ENCODE results near the gene ABI3.

ABI3 gene

DNA sequence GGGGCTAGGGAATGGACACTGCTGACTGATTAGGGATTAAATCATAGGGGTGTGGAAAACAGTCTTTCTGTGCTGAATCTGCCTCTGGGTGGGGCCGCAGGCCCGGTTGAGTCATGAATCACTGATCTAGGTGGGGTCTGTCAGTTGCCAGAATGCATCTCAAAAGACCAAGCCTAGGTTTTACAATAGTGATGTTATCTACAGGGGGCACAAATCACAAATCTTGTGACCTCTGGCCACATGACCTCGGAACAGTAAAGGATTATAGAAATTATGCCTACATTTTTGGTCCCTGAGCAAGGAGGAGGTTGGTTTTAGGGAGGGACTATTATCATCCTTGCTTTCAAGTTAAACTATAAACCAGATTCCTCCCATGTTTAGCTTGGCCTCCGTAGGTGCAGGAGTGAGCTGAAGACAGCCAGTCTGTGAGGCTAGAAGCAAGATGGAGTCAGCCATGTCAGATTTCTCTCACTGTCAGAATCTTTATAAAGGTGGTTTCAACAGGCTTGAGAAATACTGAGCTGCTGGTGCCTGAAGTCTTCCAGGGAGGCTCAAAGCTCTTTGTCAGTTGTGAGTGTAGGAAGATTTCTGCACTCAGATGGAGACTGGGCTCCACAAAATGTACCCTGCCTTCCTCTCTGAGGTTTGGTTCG, 13.0 kb upstream of the ABI3 start:
- DNase-seq, result peak; percentile 14

DNA sequence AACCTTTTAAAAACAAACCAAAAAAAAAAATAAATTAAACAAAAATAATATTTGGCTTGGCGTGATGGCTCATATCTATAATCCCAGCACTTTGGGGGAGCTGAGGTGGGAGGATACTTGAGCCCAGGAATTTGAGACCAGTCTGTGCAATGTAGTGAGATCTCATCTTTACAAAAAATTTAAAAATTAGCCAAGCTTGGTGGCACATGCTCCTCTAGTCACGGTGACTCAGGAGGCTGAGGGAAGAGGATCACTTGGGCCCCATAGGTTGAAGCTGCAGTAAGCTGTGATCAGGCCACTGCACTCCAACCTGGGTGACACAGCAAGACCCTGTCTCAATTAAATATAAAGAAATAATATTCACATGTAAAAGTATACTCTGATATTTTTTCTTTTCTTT, 12.3 kb upstream of the ABI3 start:
- DNase-seq, result no peak

DNA sequence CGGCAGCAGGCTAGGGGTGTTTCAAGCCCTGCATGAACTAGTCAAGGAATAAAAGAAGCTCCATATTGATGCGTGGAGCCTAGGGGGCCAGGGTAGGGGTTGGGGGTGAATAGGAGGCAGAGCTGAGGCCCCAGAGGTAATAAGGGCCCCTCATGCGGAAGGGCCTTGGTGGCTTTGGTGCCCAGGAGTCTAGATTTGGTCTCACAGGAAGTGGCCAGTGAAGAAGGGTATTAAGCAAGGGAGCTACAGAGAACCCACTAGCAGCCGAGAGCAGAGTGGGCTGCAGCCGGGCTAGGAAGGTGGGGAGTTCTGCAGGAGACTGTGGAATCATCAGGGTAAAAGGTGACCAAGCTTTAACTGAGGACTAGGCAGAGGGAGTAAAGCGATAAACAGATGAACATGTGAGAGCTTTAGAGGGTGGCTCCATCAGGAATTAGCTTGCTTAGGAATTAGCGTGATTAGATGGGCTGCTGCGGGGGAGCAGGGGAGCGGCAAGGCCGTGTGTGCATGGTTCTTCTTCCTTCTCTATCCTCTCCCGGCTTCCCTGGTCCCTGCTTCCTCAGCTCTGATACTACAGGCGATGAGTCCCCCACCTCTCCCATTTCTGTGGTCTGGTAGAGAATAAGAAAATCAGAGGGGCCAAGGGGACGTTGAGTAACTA, 10.0 kb upstream of the ABI3 start:
- DNase-seq, result no peak

DNA sequence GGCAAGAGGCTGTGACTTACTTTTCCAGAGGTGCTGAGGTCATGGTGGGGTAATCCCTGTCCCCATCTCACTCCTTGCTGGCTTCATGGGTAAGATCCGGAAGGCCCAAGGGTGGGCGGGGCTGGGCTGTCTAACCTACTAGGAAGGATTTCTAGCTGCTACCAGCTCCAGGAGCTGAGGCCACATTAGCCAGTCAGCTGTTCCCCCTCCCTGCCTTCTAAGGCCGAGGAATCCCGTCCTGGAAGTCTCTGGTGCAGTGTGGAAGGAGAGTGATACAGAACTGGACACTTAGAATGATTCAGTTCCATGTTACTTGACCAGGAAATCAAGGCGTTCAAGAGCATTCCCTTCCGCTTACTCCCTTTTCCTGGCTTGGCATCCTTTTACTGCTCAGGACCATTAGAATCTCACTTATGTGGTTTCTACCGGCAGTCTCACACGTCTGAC, 9.0 kb upstream of the ABI3 start:
- peak; percentile 66 for DNase-seq

DNA sequence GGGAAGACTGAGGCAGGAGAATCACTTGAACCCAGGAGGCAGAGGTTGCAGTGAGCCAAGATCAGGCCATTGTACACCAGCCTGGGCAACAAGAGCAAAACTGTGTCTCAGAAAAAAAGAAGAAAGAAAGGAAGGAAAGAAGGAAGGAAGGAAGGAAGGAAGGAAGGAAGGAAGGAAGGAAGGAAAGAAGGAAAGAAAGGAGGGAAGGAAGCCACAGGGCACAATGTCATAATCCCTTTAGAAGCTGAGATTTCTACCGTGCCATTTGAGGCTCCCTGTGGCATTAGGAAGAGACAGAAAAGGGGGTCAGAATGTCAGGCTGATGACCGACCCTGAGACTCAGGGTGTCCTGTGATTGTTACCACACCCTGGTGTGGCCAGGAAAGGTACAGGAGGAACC, 6.7 kb upstream of the ABI3 start:
- DNase-seq, result no peak

DNA sequence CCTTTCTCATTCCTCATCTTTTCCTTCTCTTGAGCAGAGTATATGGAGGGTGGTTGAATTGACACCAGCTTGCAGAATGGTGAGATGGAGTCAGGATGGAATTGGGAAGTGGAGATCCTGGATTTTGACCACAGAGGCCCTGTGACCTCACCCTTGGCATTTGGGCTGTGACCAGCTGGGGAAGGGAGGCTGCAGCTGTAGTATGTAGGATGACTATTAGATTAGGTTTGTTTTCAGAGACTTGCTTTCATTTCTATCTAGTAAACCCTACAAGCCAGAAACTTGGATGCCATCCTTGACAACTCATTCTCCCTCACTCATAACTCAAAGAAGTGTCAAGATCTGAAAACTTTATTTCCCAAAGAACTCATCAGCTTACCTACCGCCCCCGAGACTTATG, 6.0 kb upstream of the ABI3 start:
- DNase-seq, result no peak

DNA sequence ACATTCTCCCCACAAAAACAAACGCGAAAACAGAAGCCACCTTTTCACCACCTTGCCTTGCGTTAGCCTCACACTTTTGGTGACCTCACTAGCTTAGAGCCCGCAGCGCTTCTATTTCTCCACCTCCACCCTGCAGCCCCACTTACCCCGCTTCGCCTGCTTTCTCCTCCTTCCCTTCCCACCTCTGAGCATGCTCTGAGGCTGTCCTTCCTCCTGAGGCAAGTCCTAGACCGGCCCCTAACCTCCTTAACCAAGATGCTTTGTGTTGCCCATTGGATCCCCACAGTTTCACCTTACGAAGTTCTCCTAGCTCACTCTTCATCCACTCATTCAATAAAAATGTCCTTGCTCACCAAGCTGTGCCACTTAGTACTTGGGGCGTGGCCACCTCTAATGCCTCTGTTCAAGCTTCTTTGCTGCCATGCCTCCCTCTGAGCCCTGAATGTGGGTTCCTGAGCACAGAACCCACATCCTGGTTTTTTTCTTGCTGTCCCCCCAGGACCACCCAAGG, 1.4 kb upstream of the ABI3 start:
- peak; percentile 55 for DNase-seq

DNA sequence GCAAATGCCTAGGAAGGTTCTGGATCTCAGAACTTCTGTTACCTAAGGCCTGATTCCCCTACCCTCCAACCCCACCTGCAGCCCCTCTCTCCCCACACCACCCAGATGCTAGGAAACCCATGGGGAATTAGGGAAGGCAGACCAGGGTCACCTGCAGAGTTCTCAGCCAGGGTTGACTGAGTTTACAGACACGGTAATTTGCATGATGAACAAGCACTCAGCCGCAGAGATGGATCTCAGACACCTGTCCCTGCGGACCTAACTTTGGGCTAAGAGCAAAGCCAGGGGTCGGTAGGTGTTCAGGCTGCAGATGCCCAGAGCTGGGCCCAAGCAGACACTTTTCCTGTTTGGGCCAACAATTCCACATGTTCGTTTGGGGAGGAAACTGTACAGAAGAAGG, 2.9 kb downstream of the ABI3 start:
- DNase-seq, result no peak

DNA sequence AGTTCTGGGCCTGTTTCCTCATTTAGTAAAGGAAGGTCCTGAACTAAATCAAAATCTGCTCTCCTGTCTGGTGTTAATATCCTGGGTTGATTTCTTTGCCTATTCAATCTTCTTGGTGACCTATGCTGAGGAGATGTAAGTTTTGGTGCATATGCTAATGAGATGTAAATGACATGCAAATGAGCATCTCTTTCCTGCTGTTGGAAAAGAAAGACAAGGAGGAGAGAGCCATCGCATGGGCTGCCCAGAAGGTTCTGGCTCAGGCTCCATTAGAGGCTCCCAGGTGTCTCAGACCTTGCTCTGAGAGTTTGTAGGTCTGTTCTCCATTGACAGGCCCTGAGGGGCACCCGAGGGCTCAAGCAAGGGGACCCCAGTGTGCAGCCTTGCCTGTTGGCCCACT, 3.3 kb downstream of the ABI3 start:
- no peak for DNase-seq

DNA sequence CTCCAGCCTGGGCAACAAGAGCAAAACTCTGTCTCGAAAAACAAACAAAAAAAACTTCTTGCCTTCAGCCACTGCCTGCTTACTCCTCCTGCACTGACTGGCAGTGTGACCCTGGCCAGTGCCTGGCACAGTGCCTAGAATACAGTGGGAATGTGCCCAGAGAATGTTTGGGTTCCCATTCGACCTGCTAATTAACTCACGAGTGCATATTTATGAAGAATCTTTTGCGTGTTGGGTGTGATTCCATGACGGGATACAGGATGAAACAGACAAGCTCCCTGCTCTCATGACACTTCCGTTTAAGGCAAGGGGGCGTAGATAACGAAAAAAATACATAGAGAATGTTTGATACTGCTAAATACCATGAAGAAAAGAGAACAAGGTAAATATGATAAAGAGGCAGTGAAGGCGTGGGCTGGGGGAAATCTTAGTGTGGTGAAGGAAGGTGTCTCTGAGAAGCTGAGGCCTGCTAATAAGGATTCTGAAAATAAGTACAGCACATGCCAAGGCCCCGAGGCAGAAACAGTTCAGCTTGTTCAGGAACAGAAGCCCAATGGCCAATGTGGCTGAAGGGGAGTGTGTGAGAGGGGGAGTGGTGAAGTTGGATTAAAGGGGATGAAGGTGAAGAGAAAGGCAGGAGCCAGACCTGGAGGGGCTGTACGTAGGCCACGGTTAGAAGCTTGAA, 4.3 kb downstream of the ABI3 start:
- DNase-seq, result no peak

DNA sequence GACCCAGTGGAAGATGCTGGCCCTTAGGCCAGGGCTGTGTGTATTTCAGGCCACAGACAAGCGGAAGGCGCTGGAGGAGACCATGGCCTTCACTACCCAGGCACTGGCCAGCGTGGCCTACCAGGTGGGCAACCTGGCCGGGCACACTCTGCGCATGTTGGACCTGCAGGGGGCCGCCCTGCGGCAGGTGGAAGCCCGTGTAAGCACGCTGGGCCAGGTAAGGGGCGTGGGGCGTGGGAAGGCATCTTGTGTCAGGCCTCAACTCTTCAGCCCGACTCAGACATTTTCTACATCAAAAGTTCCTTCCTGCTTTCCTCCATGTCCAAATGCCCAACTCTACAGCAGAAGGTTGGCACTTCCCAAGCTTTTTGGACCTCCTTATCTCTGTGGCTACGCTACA, 6.0 kb downstream of the ABI3 start:
- no peak for DNase-seq

DNA sequence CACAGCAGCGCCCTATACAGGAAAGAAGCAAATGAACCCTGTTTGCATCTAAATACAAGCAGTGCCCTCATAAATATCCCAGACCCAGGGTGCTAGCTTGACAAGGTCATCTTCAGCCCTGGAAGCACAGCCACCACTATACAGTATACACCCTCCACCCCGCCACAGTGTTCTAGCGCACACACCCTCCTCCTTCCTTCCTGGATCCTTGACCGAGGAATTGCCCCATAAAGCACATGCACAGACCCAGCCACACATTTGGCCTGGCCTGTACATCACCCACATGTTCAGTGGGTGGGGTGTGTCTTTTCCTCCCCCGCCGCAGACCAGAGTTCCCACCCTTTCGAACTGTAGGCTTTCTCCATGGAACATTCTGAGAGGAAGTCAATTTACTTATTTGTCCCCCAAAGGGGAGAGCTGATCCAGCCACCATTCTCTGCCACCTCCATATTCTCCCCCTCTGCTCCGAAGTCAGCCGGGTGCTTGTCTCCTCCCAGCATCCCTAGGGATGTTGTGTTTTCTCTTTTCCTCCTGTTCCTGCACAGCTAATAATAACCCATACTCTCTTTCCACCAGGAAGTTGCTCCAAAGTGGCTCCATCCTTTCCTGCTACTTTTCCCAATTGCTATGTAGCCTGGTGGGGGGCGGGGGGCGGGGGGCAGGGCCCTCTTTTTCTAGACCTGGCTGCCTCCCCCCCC, 6.6 kb downstream of the ABI3 start:
- DNase-seq, result no peak

DNA sequence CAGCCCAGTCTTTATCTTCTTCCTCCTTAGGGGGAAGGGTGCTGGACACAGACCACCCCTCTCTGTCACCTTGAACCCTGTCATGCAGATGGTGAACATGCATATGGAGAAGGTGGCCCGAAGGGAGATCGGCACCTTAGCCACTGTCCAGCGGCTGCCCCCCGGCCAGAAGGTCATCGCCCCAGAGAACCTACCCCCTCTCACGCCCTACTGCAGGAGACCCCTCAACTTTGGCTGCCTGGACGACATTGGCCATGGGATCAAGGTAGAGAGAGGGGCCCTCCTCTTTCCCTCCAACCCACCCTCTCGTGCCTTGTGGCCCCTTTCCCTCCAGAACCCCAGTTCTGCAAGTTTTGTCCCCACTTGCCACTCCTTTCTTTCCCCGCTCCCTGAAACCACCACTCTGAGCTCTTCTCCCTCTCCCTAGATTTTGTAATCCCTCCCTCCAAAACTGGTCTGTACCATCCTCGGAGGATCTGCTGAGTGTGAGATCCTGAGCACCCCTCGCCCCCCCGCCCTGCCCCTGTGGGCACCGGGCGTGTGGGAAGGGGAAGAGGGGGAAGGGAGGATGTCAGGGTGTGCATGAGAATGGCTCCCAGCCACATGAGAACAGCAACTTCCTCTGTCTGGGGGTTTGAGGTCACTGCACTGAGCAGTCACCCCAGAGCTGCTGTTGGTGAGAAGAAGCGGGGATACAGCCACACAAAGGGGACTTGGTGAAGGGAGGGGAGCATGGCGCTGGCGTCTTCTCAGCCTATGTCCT, 7.3 kb downstream of the ABI3 start:
- DNase-seq, result no peak

DNA sequence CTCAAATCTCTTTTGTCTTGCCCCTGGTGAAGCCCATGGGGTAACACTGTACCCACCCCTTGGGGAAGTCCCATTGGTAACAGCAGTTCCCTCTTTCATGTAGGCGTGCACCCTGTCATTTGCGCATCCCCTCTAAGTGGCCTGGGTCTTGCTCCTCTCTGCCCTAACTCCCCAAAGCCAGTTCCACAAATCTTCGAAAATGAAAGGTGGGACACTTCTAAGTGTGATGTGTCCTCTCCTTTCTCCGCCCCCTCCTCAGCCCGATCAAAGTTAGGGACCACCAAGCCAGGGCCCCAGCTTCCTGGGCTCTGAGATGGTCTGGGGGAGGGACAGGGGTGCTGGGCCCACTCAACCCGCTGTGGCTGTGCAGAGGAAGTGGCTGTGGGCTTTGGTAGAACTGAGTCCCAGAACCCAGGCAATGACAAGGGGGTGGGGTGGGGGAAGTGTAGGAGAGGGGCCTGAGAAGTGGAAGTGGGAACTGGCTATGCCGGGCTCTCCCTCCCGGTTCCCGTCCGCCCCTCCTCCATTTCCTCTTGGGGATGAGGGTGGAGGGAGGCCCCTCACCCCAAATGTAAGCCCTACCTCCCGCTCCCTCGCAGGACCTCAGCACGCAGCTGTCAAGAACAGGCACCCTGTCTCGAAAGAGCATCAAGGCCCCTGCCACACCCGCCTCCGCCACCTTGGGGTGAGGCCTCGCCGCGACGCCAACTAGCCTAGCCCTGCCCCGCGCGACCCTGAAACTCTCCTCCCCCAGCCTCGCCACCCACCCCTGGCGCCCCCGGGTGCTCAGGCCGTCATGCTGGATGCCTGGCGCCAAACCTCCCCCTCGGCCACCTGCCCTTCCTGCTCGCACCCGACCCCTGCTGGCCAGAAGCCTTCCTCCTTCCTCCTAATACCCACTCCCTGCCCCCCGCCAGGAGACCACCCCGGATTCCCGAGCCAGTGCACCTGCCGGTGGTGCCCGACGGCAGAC, 8.7 kb downstream of the ABI3 start:
- no peak for DNase-seq

DNA sequence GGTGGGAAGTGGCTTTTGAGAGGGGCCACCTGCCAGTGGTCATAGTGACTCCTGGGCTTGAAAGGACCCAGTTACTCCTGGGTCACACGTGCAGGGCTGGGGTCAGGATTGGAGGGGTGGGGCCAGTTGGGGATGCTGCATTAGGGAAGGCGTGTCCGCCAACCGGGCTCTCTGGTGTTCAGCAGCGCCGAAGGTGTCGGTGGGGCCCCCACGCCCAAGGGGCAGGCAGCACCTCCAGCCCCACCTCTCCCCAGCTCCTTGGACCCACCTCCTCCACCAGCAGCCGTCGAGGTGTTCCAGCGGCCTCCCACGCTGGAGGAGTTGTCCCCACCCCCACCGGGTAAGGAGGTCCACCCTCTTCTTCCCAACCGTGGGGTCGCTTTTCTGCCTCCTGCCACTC, 9.5 kb downstream of the ABI3 start:
- no peak for DNase-seq

DNA sequence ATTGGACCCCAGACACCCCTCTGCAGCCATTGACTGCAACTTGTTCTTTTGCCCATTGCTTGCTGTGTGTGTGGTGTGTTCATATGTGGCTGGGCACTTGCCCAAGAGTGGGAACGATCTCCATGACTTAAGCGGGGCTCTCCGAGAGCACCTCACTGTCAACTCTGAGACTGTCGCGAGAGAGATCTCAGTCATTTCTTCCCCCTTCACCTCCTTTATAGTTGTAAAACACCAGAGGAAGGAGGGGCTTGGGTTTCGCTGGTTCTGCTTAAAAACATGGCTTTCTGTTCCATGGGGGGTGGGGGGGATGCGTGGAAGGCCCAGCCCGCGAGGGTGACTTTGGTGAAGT, 12.6 kb downstream of the ABI3 start:
- DNase-seq, result no peak

DNA sequence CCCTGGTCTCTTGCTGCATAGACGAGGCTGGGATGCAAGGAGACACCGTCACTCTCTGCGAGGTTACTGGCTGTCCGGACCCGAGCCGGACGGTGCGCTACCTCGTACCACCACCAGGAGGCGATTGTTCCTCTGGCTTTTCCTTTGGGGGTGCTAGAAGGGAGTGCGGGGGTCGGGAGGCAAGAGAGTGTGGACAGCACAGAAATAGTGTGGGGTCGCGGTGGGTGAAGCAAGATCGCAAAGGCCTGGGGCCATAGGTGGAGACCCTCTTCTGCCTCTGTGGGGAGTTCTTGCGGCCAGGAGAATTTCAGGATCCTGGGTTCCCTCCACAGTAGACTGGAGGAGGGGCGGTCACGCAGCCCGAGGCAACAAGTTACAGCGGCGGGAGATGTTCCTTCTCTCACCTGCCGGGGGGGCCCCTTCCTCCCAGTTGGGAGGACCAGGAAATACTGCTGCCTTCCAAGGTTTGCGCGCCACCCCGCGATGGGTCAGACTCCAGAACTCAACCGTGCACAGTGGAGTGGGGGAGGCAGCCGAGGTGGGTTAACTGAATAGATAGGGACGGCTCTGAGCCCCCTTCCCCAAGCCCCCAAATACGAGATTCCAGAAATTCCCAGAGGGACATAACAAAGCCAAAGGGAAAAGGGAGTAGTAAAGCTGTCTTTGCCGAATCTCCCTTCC, 13.2 kb downstream of the ABI3 start:
- peak; percentile 43 for DNase-seq

DNA sequence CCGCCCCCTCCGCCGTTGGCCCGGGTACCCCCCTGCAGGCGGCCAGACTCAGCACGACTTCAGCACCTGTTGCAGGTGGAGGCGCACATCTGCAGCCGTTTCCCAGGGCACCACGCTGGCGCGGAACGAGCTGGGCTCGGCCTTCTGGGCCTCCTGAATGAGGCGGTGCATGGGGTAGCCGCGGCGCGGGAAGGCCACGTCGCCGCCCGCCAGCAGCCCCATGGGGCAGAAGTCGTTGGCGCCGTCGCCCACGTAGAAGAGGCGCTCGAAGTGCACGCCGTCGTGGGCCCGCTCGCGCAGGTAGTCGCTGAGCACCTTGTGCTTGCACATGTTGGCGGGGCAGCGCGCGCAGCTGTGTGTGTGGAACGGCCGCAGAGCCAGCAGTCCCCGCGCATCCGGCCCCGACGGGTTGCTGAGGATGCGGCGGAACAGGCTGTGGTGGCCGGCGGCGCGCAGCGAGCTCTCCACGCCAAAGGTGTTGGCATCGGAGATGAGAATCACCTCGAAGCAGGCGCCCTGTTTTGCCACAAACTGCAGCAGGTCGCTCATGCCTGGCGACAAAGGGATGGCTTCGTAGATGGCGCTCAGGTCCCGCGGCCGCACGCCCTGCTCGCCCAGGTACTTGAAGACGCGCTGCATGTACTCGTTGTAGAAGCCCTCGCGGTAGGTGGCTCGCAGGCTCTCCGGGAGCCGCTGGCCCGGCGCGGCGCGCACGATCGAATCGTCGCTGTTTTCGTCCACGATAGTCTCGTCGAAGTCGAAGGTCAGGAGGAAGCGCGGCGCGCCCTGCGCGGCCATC, 13.9 kb downstream of the ABI3 start:
- DNase-seq, result no peak

DNA sequence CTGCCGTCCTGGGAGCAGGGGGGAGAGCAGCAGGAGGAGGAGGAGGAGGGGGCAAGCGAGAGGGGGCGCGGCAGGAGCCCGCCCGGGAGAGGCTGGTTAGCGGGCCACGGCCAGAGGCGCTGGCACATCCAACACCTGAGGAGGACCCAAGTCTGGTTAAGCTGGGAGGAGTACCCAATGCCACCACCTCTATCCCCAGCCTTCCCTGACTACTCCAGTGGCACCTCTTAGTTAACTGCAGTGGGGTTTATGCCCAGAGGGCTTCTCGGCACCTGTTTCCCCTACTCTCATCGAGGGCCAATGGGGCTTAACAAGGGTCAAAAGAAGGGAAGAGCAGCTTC, 14.5 kb downstream of the ABI3 start:
- no peak for DNase-seq

DNA sequence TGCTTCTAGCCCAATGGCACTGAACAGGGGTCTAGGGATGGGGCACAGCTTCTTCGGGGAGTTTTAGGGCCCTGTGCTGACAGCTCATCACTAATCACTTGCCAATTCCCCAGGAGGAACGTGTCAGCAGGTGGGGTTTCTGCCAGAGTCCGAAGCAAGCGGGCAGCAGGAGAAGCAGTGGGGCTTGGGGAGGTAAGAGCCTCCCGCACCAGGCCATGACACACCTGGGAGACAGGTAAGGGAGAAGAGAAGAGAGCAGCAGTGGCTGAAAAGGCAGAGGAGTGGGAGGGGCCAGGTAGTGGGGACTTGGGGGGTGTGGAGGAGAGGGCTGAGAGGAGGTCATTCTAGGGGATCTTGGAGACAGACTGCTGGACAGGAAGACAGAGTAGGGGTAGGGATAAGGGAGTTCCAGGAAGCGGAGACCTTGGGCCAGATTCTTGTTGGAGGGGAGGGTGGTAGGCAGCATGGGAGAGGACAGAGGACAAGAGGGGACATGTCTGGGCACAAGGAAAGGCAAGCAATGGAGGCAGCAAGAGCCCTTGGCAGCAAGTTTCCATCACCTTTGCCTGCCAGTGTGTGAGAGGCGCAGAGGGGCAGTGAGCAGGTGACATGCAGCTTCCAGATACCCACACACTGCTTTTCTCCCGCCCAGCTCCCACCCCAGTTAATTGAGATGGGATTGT, 15.2 kb downstream of the ABI3 start:
- no peak for DNase-seq
